ELF-1 (cell line): Measurements from ENCODE around the gene AURKAIP1.

Experiments used
- DNase-seq: peaks from one replicate; pipeline ENCODE4 v3.0.0-alpha.2; 2016; ENCODE audit warnings: low read depth, low spot score

The AURKAIP1 gene

GRCh38 chr1:1361982-1362423 lies 13.0 kb downstream of the AURKAIP1 start:
- DNase-seq: peak; percentile 82

- DNase-seq: peak; percentile 20
Observed at GRCh38 chr1:1361233-1361981, 13.6 kb downstream of the AURKAIP1 start.

GRCh38 chr1:1360506-1361169 lies 14.4 kb downstream of the AURKAIP1 start:
- peak; percentile 82 for DNase-seq

- peak; percentile 92 for DNase-seq
Observed at GRCh38 chr1:1359664-1360468, 15.1 kb downstream of the AURKAIP1 start.

GRCh38 chr1:1359308-1359663 lies 15.7 kb downstream of the AURKAIP1 start:
- DNase-seq: no peak

- DNase-seq: peak; percentile 89
Observed at GRCh38 chr1:1358433-1359271, 16.4 kb downstream of the AURKAIP1 start, which contains the start of gene MXRA8. Gene MXRA8, minus strand, starts transcription at chr1:1358555. Its CDS starts 51 bp downstream, at chr1:1358504.

- peak; percentile 77 for DNase-seq
Observed at GRCh38 chr1:1357871-1358432, 17.1 kb downstream of the AURKAIP1 start.

GRCh38 chr1:1356796-1357401 lies 18.1 kb downstream of the AURKAIP1 start:
- no peak for DNase-seq

- DNase-seq: no peak
Observed at GRCh38 chr1:1356166-1356795, 18.7 kb downstream of the AURKAIP1 start.

GRCh38 chr1:1355416-1355815 lies 19.6 kb downstream of the AURKAIP1 start:
- DNase-seq: peak; percentile 36

- DNase-seq: no peak
Observed at GRCh38 chr1:1354271-1355247, 20.4 kb downstream of the AURKAIP1 start.

GRCh38 chr1:1353389-1354151 lies 21.4 kb downstream of the AURKAIP1 start:
- DNase-seq: peak; percentile 82

- no peak for DNase-seq
Observed at GRCh38 chr1:1352786-1353388, 22.1 kb downstream of the AURKAIP1 start.

- DNase-seq: peak; percentile 58
Observed at GRCh38 chr1:1351511-1352427, 23.2 kb downstream of the AURKAIP1 start.

GRCh38 chr1:1349256-1350012 lies 25.6 kb downstream of the AURKAIP1 start, which contains the start of gene DVL1:
Gene DVL1, minus strand, starts transcription at chr1:1349418. Its CDS starts 353 bp downstream, at chr1:1349065.
- DNase-seq: peak; percentile 72
